Amniotic epithelial cell (primary cell): ENCODE measurements around the gene ZNF319.
"Not testable (repeated sequence)": the region's sequence is repeated elsewhere in the genome, so short reads cannot be mapped to it uniquely, and the experiment has no call there.

Experiments
- DNase-seq: peaks from one replicate; pipeline ENCODE4 v3.0.0-alpha.2; 2010; ENCODE audit warnings: low read depth

The ZNF319 gene

GRCh38 chr16:57997528-57998265 lies 2.8 kb downstream of the ZNF319 start:
- no peak for DNase-seq

GRCh38 chr16:57997176-57997527 lies 3.3 kb downstream of the ZNF319 start:
- DNase-seq = no peak

- no peak for DNase-seq
Measured at GRCh38 chr16:57996406-57997175, 3.9 kb downstream of the ZNF319 start.

GRCh38 chr16:57995721-57996405 lies 4.6 kb downstream of the ZNF319 start:
- DNase-seq = no peak

- no peak for DNase-seq
Measured at GRCh38 chr16:57994778-57995177, 5.7 kb downstream of the ZNF319 start.

- DNase-seq = no peak
Measured at GRCh38 chr16:57994361-57994760, 6.1 kb downstream of the ZNF319 start.

GRCh38 chr16:57993897-57994296 lies 6.6 kb downstream of the ZNF319 start:
- no peak for DNase-seq

- DNase-seq = no peak
Measured at GRCh38 chr16:57993438-57993837, 7.0 kb downstream of the ZNF319 start.

GRCh38 chr16:57992084-57992483 lies 8.4 kb downstream of the ZNF319 start:
- no peak for DNase-seq

GRCh38 chr16:57991551-57992059 lies 8.9 kb downstream of the ZNF319 start:
- no peak for DNase-seq

GRCh38 chr16:57988929-57989328 lies 11.5 kb downstream of the ZNF319 start:
- DNase-seq = no peak

GRCh38 chr16:57987441-57988177 lies 12.9 kb downstream of the ZNF319 start:
- DNase-seq = no peak

- DNase-seq = no peak
Measured at GRCh38 chr16:57986196-57986595, 14.3 kb downstream of the ZNF319 start.

GRCh38 chr16:57985204-57986181 lies 15.0 kb downstream of the ZNF319 start:
- DNase-seq = no peak

- DNase-seq = peak; percentile 67
Measured at GRCh38 chr16:57984443-57985203, 15.8 kb downstream of the ZNF319 start.

GRCh38 chr16:57982385-57982784 lies 18.1 kb downstream of the ZNF319 start:
- DNase-seq = no peak

- no peak for DNase-seq
Measured at GRCh38 chr16:57981636-57982035, 18.8 kb downstream of the ZNF319 start.

- no peak for DNase-seq
Measured at GRCh38 chr16:57979006-57979585, 21.4 kb downstream of the ZNF319 start.

GRCh38 chr16:57978070-57978465 lies 22.4 kb downstream of the ZNF319 start:
- DNase-seq = not testable (repeated sequence)
